K562 (cell line): ENCODE results near the gene GPC2. TPM values are rescaled to one million over a fixed set of nuclear protein-coding genes. Genes with fewer than 3 reads are reported as not detected.

ENCODE experiments used
- DMBX1 ChIP-seq: fragments of 250-450 bp; sonication (Bioruptor Pico); IDR thresholded peaks from 2 replicates; pipeline ENCODE4 v1.8.0; 2022; ENCODE audit warnings: inconsistent platforms, mild to moderate bottlenecking, moderate library complexity, borderline replicate concordance
- FUS ChIP-seq: fragments of 200-400 bp; formaldehyde crosslinking; optimal IDR thresholded peaks from 2 replicates; pipeline ENCODE3; 2017; ENCODE audit warnings: low read depth, low read length
- KDM1A ChIP-seq, 2 experiments: fragments of 450-650 bp; IDR thresholded peaks; 2 replicates each; pipeline ENCODE4 v1.6.1; 2016; ENCODE audit warnings: mild to moderate bottlenecking in 2 of 2
- NEUROD1 ChIP-seq: fragments of 150-350 bp; IDR thresholded peaks from 2 replicates; pipeline ENCODE4 v1.6.1; 2014; ENCODE audit warnings: borderline replicate concordance, low read length, low read depth; ENCODE audit not compliant: partially characterized antibody
- NFIX ChIP-seq: fragments of 250-450 bp; sonication (Bioruptor Pico); IDR thresholded peaks from 2 replicates; pipeline ENCODE4 v1.4.0; 2020; ENCODE audit warnings: low read depth, mild to moderate bottlenecking, moderate library complexity
- STAT5A ChIP-seq: IDR thresholded peaks from 2 replicates; pipeline ENCODE4 v1.6.1; 2012; ENCODE audit warnings: low read length, inconsistent platforms, borderline replicate concordance
- TAF7 ChIP-seq: fragments of 450-650 bp; IDR thresholded peaks from 2 replicates; pipeline ENCODE4 v1.6.1; 2016; ENCODE audit warnings: missing genetic modification characterization, missing compliant biosample characterization
- polyA plus RNA-seq, 8 experiments: library from polyadenylated mRNA; depleted of rRNA in 4 of 8; stranded (reverse) in 5 of 8; unstranded in 3 of 8; fragments of >200 nt; fragmentation: Nextera tagmentation in 2 of 8; fragmentation: Illumina TruSeq in 1 of 8; extraction: Ambion mirVana in 2 of 8; extraction: Trizol in 1 of 8; gene quantifications; 2 replicates each; pipeline versions ENCODE4 v1.2.1 to v1.2.3, GENCODE V29; 2011 to 2014; ENCODE audit warnings: inconsistent platforms in 1 of 8, missing spikeins in 1 of 8
- total RNA-seq, 7 experiments: library from RNA; depleted of rRNA in 6 of 7; stranded (reverse); fragments of >200 nt in 6 of 7; fragmentation: Illumina TruSeq in 2 of 7; extraction: Trizol in 2 of 7; gene quantifications; 2 replicates each; pipeline versions ENCODE4 v1.2.1 to v1.2.3, GENCODE V29; 2011 to 2021; ENCODE audit warnings: low replicate concordance in 1 of 7
- TF ChIP-seq, protein P1 (sequence below): sonication (generic); formaldehyde crosslinking; IDR thresholded peaks from 2 replicates; pipeline ENCODE4 v1.8.1; 2023; ENCODE audit warnings: mild to moderate bottlenecking, missing genetic modification reagents
- TF ChIP-seq, protein P2 (sequence below): sonication (generic); formaldehyde crosslinking; IDR thresholded peaks from 2 replicates; pipeline ENCODE4 v1.4.0; 2020; ENCODE audit warnings: mild to moderate bottlenecking, missing genetic modification reagents
- TF ChIP-seq, protein P3 (sequence below), 2 experiments: fragments of 450-650 bp in 1 of 2; sonication (generic) in 1 of 2; formaldehyde crosslinking in 1 of 2; IDR thresholded peaks in 1 of 2; conservative IDR thresholded peaks in 1 of 2; 2 replicates each; pipeline versions ENCODE4 v1.6.1 to v1.8.1; 2016 to 2023; ENCODE audit warnings: mild to moderate bottlenecking in 2 of 2, moderate library complexity in 2 of 2, inconsistent platforms in 1 of 2, missing genetic modification reagents in 1 of 2
- TF ChIP-seq, protein P4 (sequence below): fragments of 450-650 bp; IDR thresholded peaks from 2 replicates; pipeline ENCODE4 v1.6.1; 2014; ENCODE audit warnings: low read depth, mild to moderate bottlenecking, moderate library complexity, borderline replicate concordance
- TF ChIP-seq, protein P5 (sequence below): fragments of 250-450 bp; sonication (Bioruptor Pico); IDR thresholded peaks from 2 replicates; pipeline ENCODE4 v1.8.0; 2022; ENCODE audit warnings: moderate library complexity, mild to moderate bottlenecking, inconsistent platforms
- TF ChIP-seq, protein P6 (sequence below): fragments of 250-450 bp; sonication (Bioruptor Pico); IDR thresholded peaks from 2 replicates; pipeline ENCODE4 v1.4.0; 2020; ENCODE audit warnings: mild to moderate bottlenecking, moderate library complexity

The GPC2 gene
- total and polyA plus RNA-seq, 9 of the 15 experiments (the other 6 are each of a cell fraction or from before 2014, with no cell fraction given), result 0.06 to 7.7 (median 1.4) TPM; not detected in 1

DNA sequence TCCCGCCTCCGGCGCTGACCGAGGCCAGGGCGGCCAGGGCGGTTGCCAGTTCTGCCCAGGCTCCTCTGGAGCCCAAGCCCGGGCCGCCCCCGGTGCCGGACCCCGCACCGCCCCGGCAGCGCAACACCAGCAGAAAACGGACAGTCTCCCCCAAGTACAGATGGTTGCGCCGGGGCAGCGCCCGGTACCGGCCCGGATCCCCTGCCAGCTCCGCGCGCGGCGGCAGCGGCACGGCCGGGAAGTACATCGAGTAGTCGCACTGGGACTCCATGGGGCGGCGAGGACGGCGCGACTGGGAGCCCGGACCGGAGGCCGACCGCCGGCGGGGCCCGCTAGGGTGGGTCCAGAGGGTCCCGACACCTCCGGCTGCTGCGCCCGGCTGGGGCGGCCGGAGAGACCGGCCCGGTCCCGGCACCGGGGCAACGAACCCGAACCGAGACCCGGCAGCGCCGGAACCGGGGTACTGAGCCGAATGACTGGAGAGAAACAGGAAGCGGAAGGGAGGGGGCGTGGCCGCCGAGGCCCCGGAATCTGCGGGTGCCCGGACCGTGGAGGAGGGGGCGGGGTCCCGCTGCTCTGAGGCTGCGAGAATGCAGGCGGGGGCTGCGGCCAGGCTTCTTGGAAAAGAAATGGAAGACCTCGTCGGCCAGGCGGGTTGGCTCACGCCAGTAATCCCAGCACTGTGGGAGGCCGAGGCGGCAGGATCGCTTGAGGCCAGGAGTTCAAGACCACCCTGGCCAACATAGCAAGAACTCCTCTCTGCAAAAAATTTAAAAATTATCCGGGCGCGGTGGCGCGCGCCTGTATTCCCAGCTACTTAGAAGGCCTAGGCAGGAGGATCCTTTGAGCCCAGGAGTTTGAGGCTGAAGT, 18.7 kb downstream of the GPC2 start, which contains the start of gene TRAPPC14 (continued):
- peak; percentile 26 for TF ChIP-seq NEUROD1
- TF ChIP-seq NFIX, result no peak
- TF ChIP-seq, protein P1, sequence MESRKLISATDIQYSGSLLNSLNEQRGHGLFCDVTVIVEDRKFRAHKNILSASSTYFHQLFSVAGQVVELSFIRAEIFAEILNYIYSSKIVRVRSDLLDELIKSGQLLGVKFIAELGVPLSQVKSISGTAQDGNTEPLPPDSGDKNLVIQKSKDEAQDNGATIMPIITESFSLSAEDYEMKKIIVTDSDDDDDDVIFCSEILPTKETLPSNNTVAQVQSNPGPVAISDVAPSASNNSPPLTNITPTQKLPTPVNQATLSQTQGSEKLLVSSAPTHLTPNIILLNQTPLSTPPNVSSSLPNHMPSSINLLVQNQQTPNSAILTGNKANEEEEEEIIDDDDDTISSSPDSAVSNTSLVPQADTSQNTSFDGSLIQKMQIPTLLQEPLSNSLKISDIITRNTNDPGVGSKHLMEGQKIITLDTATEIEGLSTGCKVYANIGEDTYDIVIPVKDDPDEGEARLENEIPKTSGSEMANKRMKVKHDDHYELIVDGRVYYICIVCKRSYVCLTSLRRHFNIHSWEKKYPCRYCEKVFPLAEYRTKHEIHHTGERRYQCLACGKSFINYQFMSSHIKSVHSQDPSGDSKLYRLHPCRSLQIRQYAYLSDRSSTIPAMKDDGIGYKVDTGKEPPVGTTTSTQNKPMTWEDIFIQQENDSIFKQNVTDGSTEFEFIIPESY (CRISPR knock-in tag), result peak; percentile 12; the same call in 1 of the 2 replicates
- TF ChIP-seq, protein P2, sequence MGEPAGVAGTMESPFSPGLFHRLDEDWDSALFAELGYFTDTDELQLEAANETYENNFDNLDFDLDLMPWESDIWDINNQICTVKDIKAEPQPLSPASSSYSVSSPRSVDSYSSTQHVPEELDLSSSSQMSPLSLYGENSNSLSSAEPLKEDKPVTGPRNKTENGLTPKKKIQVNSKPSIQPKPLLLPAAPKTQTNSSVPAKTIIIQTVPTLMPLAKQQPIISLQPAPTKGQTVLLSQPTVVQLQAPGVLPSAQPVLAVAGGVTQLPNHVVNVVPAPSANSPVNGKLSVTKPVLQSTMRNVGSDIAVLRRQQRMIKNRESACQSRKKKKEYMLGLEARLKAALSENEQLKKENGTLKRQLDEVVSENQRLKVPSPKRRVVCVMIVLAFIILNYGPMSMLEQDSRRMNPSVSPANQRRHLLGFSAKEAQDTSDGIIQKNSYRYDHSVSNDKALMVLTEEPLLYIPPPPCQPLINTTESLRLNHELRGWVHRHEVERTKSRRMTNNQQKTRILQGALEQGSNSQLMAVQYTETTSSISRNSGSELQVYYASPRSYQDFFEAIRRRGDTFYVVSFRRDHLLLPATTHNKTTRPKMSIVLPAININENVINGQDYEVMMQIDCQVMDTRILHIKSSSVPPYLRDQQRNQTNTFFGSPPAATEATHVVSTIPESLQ (CRISPR knock-in tag), result 0 out of 2 replicates have a peak, but pooled peaks have one; percentile 32
- TF ChIP-seq KDM1A (IDR thresholded peaks at IDR 0.05), result peak in 1 of 2 experiments; percentile 52; a peak in 3 of 4 replicates
- TF ChIP-seq STAT5A, result peak; percentile 69
- peak; percentile 45 for TF ChIP-seq DMBX1 (CRISPR knock-in tag)
- TF ChIP-seq, protein P3, sequence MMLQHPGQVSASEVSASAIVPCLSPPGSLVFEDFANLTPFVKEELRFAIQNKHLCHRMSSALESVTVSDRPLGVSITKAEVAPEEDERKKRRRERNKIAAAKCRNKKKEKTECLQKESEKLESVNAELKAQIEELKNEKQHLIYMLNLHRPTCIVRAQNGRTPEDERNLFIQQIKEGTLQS (IDR thresholded peaks at IDR 0.05), result no peak
- TF ChIP-seq, protein P3 (CRISPR knock-in tag; conservative IDR thresholded peaks at IDR 0.05), result 0 out of 2 replicates have a peak, but pooled peaks have one; percentile 43
- TF ChIP-seq TAF7, result 0 out of 2 replicates have a peak, but pooled peaks have one; percentile 44
- TF ChIP-seq FUS, result peak; percentile 89
- TF ChIP-seq, protein P4, sequence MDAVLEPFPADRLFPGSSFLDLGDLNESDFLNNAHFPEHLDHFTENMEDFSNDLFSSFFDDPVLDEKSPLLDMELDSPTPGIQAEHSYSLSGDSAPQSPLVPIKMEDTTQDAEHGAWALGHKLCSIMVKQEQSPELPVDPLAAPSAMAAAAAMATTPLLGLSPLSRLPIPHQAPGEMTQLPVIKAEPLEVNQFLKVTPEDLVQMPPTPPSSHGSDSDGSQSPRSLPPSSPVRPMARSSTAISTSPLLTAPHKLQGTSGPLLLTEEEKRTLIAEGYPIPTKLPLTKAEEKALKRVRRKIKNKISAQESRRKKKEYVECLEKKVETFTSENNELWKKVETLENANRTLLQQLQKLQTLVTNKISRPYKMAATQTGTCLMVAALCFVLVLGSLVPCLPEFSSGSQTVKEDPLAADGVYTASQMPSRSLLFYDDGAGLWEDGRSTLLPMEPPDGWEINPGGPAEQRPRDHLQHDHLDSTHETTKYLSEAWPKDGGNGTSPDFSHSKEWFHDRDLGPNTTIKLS, result peak; percentile 41; the same call in 1 of the 2 replicates
- TF ChIP-seq, protein P5, sequence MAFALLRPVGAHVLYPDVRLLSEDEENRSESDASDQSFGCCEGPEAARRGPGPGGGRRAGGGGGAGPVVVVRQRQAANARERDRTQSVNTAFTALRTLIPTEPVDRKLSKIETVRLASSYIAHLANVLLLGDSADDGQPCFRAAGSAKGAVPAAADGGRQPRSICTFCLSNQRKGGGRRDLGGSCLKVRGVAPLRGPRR, result no peak
- TF ChIP-seq, protein P6, sequence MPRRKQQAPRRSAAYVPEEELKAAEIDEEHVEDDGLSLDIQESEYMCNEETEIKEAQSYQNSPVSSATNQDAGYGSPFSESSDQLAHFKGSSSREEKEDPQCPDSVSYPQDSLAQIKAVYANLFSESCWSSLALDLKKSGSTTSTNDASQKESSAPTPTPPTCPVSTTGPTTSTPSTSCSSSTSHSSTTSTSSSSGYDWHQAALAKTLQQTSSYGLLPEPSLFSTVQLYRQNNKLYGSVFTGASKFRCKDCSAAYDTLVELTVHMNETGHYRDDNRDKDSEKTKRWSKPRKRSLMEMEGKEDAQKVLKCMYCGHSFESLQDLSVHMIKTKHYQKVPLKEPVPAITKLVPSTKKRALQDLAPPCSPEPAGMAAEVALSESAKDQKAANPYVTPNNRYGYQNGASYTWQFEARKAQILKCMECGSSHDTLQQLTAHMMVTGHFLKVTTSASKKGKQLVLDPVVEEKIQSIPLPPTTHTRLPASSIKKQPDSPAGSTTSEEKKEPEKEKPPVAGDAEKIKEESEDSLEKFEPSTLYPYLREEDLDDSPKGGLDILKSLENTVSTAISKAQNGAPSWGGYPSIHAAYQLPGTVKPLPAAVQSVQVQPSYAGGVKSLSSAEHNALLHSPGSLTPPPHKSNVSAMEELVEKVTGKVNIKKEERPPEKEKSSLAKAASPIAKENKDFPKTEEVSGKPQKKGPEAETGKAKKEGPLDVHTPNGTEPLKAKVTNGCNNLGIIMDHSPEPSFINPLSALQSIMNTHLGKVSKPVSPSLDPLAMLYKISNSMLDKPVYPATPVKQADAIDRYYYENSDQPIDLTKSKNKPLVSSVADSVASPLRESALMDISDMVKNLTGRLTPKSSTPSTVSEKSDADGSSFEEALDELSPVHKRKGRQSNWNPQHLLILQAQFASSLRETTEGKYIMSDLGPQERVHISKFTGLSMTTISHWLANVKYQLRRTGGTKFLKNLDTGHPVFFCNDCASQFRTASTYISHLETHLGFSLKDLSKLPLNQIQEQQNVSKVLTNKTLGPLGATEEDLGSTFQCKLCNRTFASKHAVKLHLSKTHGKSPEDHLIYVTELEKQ (CRISPR knock-in tag), result no peak
